PC-9 (cell line): ENCODE data around the gene SYDE2. TPM values are rescaled to one million over a fixed set of nuclear protein-coding genes. Genes with fewer than 3 reads are reported as not detected.
"Not testable (repeated sequence)": the region's sequence is repeated elsewhere in the genome, so short reads cannot be mapped to it uniquely, and the experiment has no call there.

ENCODE experiments used
- BruUV-seq: library from RNA; stranded (reverse); fragments of 400-500 nt; replicated peaks from 2 replicates; lab custom pipeline; 2021; lab: Mats Ljungman, UMichigan
- CTCF ChIA-PET: fragments of 300-600 bp; sonication (Branson Sonifier 250); formaldehyde crosslinking; loops from one replicate; lab custom pipeline; 2022; ENCODE audit warnings: antibody characterized with exemption; lab: Charles Lee
- POLR2A ChIA-PET: fragments of 300-600 bp; sonication (Branson Sonifier 250); formaldehyde crosslinking; loops from one replicate; lab custom pipeline; 2022; ENCODE audit warnings: antibody characterized with exemption; ENCODE audit not compliant: unreplicated experiment; lab: Charles Lee
- DNase-seq, 2 experiments: peaks; one replicate each; pipeline versions ENCODE4 v3.0.0 to v3.0.0-alpha.2; 2015 to 2022; ENCODE audit warnings: mixed read lengths in 1 of 2
- H2AFZ ChIP-seq: fragments of 200-600 bp; sonication (generic); 2 replicates; pipeline ENCODE4 v1.8.1; 2017; ENCODE audit warnings: antibody characterized with exemption
- H3F3A ChIP-seq: fragments of 200-600 bp; sonication (generic); 2 replicates; pipeline ENCODE4 v1.8.1; 2017; ENCODE audit warnings: antibody characterized with exemption, mild to moderate bottlenecking, low read depth; ENCODE audit not compliant: insufficient read depth
- H3K27ac ChIP-seq: fragments of 200-600 bp; sonication (generic); 2 replicates; pipeline ENCODE4 v1.6.1; 2016; ENCODE audit warnings: mixed run types
- H3K27me3 ChIP-seq: fragments of 200-600 bp; sonication (generic); 2 replicates; pipeline ENCODE4 v1.6.1; 2016; ENCODE audit warnings: low read depth, mixed run types; ENCODE audit not compliant: insufficient read depth
- H3K36me3 ChIP-seq: fragments of 200-600 bp; sonication (generic); 2 replicates; pipeline ENCODE4 v1.6.1; 2016; ENCODE audit warnings: low read depth, mixed run types
- H3K4me1 ChIP-seq: fragments of 200-600 bp; sonication (generic); replicated peaks from 2 replicates; pipeline ENCODE4 v1.6.1; 2016; ENCODE audit warnings: mixed run types; ENCODE audit not compliant: insufficient read depth
- H3K4me2 ChIP-seq: fragments of 200-600 bp; sonication (generic); 2 replicates; pipeline ENCODE4 v1.6.1; 2017; ENCODE audit warnings: mixed run types
- H3K4me3 ChIP-seq: fragments of 200-600 bp; sonication (generic); 2 replicates; pipeline ENCODE4 v1.6.1; 2016; ENCODE audit warnings: mixed run types
- H3K79me2 ChIP-seq: fragments of 200-600 bp; sonication (generic); 2 replicates; pipeline ENCODE4 v1.6.1; 2017; ENCODE audit warnings: low read depth, mixed run types
- H3K9me2 ChIP-seq: fragments of 200-600 bp; sonication (generic); 2 replicates; pipeline ENCODE4 v1.8.1; 2017; ENCODE audit warnings: mild to moderate bottlenecking; ENCODE audit not compliant: insufficient read depth
- H3K9me3 ChIP-seq: fragments of 200-600 bp; sonication (generic); 2 replicates; pipeline ENCODE4 v1.8.1; 2016; ENCODE audit warnings: low read depth; ENCODE audit not compliant: insufficient read depth
- H4K20me1 ChIP-seq: fragments of 200-600 bp; sonication (generic); 2 replicates; pipeline ENCODE4 v1.8.1; 2017; ENCODE audit not compliant: insufficient read depth
- EZH2 ChIP-seq: fragments of 200-600 bp; sonication (generic); IDR thresholded peaks from 2 replicates; pipeline ENCODE4 v1.8.0; 2017; ENCODE audit warnings: antibody characterized with exemption, low read depth
- intact Hi-C: fragments of 100-400 bp; cut with micrococcal nuclease; formaldehyde crosslinking; loops from one replicate; pipeline ENCODE4 v1.10.0; 2022; ENCODE audit not compliant: unreplicated experiment
- total RNA-seq: library from RNA; stranded (reverse); gene quantifications from 2 replicates; pipeline ENCODE4 v1.2.3, GENCODE V29; 2021
- TF ChIP-seq, protein P1 (sequence below): fragments of 200-600 bp; sonication (generic); conservative IDR thresholded peaks from 2 replicates; pipeline ENCODE4 v1.6.1; 2017; ENCODE audit warnings: mixed run types, antibody characterized with exemption, mild to moderate bottlenecking, moderate library complexity

The SYDE2 gene
- total RNA-seq, 1 experiment from 2014 or later = 10.3 TPM

DNA sequence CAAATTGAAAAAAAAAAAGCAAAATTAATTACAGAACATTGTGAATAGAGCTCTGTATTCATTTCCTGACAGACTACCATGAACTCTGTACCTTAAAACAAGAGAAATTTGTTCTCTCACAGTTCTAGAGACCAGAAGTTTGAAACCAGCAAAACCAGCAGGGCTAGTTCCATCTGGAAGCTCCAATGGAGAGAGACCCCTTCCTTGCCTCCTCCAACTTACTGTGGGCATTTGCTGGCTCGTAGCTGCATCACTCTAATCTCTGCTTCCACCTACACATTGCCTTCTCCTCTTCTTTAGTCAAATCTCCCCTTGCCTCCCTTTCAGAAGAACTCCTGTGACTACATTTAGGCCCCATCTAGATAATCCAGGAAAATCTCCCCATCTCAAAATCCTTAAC lies 56.5 kb downstream of the SYDE2 start:
- Histone ChIP-seq H3K4me2 (no peak overlapping the region), H3K9me3 (peaks cover 4% of the 10 kb centered on the region; the same call in 1 of the 2 replicates), H4K20me1 (no peaks in the 10 kb centered on the region), H3K79me2 (no peaks in the 10 kb centered on the region), H2AFZ (no peak overlapping the region), H3K27me3 (no peaks in the 10 kb centered on the region), H3K9me2 (no peaks in the 10 kb centered on the region), H3F3A (peaks cover 19% of the 10 kb centered on the region), H3K36me3 (no peaks in the 10 kb centered on the region), H3K4me1 (peaks cover 43% of the 10 kb centered on the region), H3K27ac (no peak overlapping the region), H3K4me3 (no peak overlapping the region)
- BruUV-seq = no TSS peak
- TF ChIP-seq, protein P1, sequence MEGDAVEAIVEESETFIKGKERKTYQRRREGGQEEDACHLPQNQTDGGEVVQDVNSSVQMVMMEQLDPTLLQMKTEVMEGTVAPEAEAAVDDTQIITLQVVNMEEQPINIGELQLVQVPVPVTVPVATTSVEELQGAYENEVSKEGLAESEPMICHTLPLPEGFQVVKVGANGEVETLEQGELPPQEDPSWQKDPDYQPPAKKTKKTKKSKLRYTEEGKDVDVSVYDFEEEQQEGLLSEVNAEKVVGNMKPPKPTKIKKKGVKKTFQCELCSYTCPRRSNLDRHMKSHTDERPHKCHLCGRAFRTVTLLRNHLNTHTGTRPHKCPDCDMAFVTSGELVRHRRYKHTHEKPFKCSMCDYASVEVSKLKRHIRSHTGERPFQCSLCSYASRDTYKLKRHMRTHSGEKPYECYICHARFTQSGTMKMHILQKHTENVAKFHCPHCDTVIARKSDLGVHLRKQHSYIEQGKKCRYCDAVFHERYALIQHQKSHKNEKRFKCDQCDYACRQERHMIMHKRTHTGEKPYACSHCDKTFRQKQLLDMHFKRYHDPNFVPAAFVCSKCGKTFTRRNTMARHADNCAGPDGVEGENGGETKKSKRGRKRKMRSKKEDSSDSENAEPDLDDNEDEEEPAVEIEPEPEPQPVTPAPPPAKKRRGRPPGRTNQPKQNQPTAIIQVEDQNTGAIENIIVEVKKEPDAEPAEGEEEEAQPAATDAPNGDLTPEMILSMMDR = no peak
- no peak for TF ChIP-seq EZH2
- no peak for DNase-seq
- intact Hi-C loops = no loop called here
- POLR2A ChIA-PET = no interaction called here
- CTCF ChIA-PET = interaction anchor here (0.7 kb wide), 1 partner anchor 339 kb away, joined by 3 read pairs; no protein-coding TSS in a partner anchor

DNA sequence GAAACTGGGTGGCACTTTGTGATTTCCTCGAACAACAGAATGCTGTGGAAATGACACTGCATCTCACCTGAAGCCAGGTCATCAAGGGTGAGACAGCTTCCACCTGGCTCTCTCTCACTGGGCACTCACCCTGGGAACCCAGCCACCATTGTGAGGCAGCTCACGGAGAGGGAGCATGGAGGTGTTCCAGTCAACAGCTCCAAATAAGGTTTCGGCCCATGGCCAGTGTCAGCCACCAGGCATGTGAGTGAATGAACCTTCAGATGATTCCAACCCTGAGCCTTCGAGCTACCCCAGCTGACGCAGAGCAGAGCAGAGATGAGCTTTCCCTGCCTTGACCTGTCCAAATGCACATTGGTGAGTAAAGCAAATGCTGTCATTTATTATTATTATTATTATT lies 58.1 kb downstream of the SYDE2 start:
- CTCF ChIA-PET = no interaction called here
- H3K36me3 ChIP-seq = no peaks in the 10 kb centered on the region
- H3F3A ChIP-seq = peaks cover 16% of the 10 kb centered on the region
- H3K9me2 ChIP-seq = no peaks in the 10 kb centered on the region
- H4K20me1 ChIP-seq = no peaks in the 10 kb centered on the region
- H3K79me2 ChIP-seq = no peaks in the 10 kb centered on the region
- H2AFZ ChIP-seq = no peak overlapping the region
- peaks cover 37% of the 10 kb centered on the region for H3K4me1 ChIP-seq
- no peak overlapping the region for H3K4me2 ChIP-seq
- BruUV-seq = no TSS peak
- DNase-seq = no peak
- POLR2A ChIA-PET = no interaction called here
- no peak overlapping the region for H3K27ac ChIP-seq
- peaks cover 2% of the 10 kb centered on the region; the same call in 1 of the 2 replicates for H3K9me3 ChIP-seq
- TF ChIP-seq, protein P1 = no peak
- TF ChIP-seq EZH2 = no peak
- H3K4me3 ChIP-seq = no peak overlapping the region
- no peaks in the 10 kb centered on the region for H3K27me3 ChIP-seq
- intact Hi-C loops = no loop called here

GRCh38 chr1:85138439-85138838 lies 62.4 kb downstream of the SYDE2 start:
- H4K20me1 ChIP-seq, intact Hi-C loops, H3K79me2 ChIP-seq, DNase-seq, H3K27me3 ChIP-seq, H3K4me2 ChIP-seq, H3K9me3 ChIP-seq, H3K27ac ChIP-seq, H3K9me2 ChIP-seq, H3K4me3 ChIP-seq, H3K36me3 ChIP-seq, POLR2A ChIA-PET, H2AFZ ChIP-seq, BruUV-seq: not testable (repeated sequence)
- Histone ChIP-seq H3K4me1 (peaks cover 30% of the 10 kb centered on the region), H3F3A (peaks cover 25% of the 10 kb centered on the region)
- CTCF ChIA-PET = interaction anchor here (0.6 kb wide), 2 partner anchors 10 to 117 kb away, joined by 4 to 6 read pairs; no protein-coding TSS in a partner anchor

DNA sequence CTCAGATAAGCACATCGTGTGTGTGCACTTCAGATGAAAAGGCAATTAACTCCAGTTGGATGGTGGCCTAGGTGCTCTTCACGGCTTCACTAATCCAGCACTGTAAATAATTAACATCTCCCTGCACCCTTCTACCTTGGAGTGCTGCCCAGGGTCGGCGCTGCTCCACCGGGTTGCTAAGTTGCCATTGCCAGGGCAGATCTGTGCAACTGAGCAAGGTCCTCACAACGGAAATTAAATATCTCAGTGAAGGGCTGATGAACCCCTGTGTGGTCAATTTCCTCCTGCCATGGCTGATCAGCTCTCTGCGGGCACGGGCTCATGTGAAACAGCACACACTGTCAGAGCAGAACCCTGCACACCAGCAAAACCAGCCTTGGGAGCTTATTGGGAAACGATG lies 63.2 kb downstream of the SYDE2 start:
- H3K27ac ChIP-seq = no peak overlapping the region
- TF ChIP-seq, protein P1 = no peak
- TF ChIP-seq EZH2 = no peak
- no peak overlapping the region for H3K4me2 ChIP-seq
- H3K79me2 ChIP-seq = no peaks in the 10 kb centered on the region
- no peaks in the 10 kb centered on the region; the same call in 1 of the 2 replicates for H3K9me2 ChIP-seq
- H3K4me3 ChIP-seq = no peak overlapping the region
- no peaks in the 10 kb centered on the region for H3K27me3 ChIP-seq
- peaks cover 25% of the 10 kb centered on the region for H3F3A ChIP-seq
- no peaks in the 10 kb centered on the region for H3K9me3 ChIP-seq
- ChIA-PET POLR2A (no interaction called here), CTCF (interaction anchor here (1.2 kb wide), 1 partner anchor 60 kb away, joined by 3 read pairs; no protein-coding TSS in a partner anchor)
- peaks cover 30% of the 10 kb centered on the region for H3K4me1 ChIP-seq
- no TSS peak for BruUV-seq
- no peaks in the 10 kb centered on the region for H4K20me1 ChIP-seq
- H2AFZ ChIP-seq = no peak overlapping the region
- no peaks in the 10 kb centered on the region for H3K36me3 ChIP-seq
- intact Hi-C loops = no loop called here
- DNase-seq = no peak
